GM21423 (cell line): ENCODE data around the gene PHKB.
"Not testable (repeated sequence)": the region's sequence is repeated elsewhere in the genome, so short reads cannot be mapped to it uniquely, and the experiment has no call there.

Experiments
- ATAC-seq: cut with Tn5 transposase; IDR thresholded peaks from one replicate; pipeline ENCODE4 v1.9.1; 2021; ENCODE audit warnings: mild to moderate bottlenecking, moderate library complexity; ENCODE audit not compliant: unreplicated experiment

PHKB gene

GRCh38 chr16:47469227-47469626, 8.1 kb downstream of the PHKB start:
- no peak for ATAC-seq

GRCh38 chr16:47470211-47470610, 9.1 kb downstream of the PHKB start:
- ATAC-seq = no peak

- no peak for ATAC-seq
Observed at GRCh38 chr16:47470810-47471209, 9.7 kb downstream of the PHKB start.

- ATAC-seq = not testable (repeated sequence)
Observed at GRCh38 chr16:47473004-47473403, 11.9 kb downstream of the PHKB start.

GRCh38 chr16:47473792-47474191, 12.7 kb downstream of the PHKB start:
- no peak for ATAC-seq

- no peak for ATAC-seq
Observed at GRCh38 chr16:47475786-47476185, 14.7 kb downstream of the PHKB start.

- ATAC-seq = no peak
Observed at GRCh38 chr16:47476654-47477345, 15.7 kb downstream of the PHKB start.

- ATAC-seq = no peak
Observed at GRCh38 chr16:47477679-47478078, 16.5 kb downstream of the PHKB start.

GRCh38 chr16:47480410-47480809, 19.3 kb downstream of the PHKB start:
- ATAC-seq = no peak

- no peak for ATAC-seq
Observed at GRCh38 chr16:47481698-47482374, 20.7 kb downstream of the PHKB start.

GRCh38 chr16:47483616-47484015, 22.5 kb downstream of the PHKB start:
- ATAC-seq = no peak

- no peak for ATAC-seq
Observed at GRCh38 chr16:47486856-47487255, 25.7 kb downstream of the PHKB start.

GRCh38 chr16:47488051-47488450, 26.9 kb downstream of the PHKB start:
- no peak for ATAC-seq

- ATAC-seq = no peak
Observed at GRCh38 chr16:47490471-47490870, 29.3 kb downstream of the PHKB start.

- ATAC-seq = no peak
Observed at GRCh38 chr16:47492036-47492427, 30.9 kb downstream of the PHKB start.

GRCh38 chr16:47492428-47493377, 31.6 kb downstream of the PHKB start:
- ATAC-seq = peak; percentile 73

- ATAC-seq = peak; percentile 59
Observed at GRCh38 chr16:47493381-47494337, 32.5 kb downstream of the PHKB start.

- no peak for ATAC-seq
Observed at GRCh38 chr16:47499080-47499699, 38.1 kb downstream of the PHKB start.

GRCh38 chr16:47499700-47500264, 38.7 kb downstream of the PHKB start:
- no peak for ATAC-seq

- ATAC-seq = no peak
Observed at GRCh38 chr16:47503936-47504335, 42.8 kb downstream of the PHKB start.
